HG03565 (cell line): ENCODE measurements around the gene ADCY2.

Source experiments
- ATAC-seq: cut with Tn5 transposase; IDR thresholded peaks from one replicate; pipeline ENCODE4 v1.9.1; 2021; ENCODE audit warnings: mild to moderate bottlenecking, moderate library complexity; ENCODE audit not compliant: unreplicated experiment

ADCY2 gene

GRCh38 chr5:7714119-7714518, 318.2 kb downstream of the ADCY2 start:
- ATAC-seq: no peak

GRCh38 chr5:7714697-7715096, 318.8 kb downstream of the ADCY2 start:
- ATAC-seq: no peak

- no peak for ATAC-seq
These were observed 321.8 kb downstream of the ADCY2 start for GRCh38 chr5:7717691-7718090.

- ATAC-seq: no peak
These were observed 332.1 kb downstream of the ADCY2 start for GRCh38 chr5:7728076-7728475.

GRCh38 chr5:7741415-7742065, 345.6 kb downstream of the ADCY2 start:
- ATAC-seq: no peak

GRCh38 chr5:7742241-7742656, 346.3 kb downstream of the ADCY2 start:
- ATAC-seq: no peak

- ATAC-seq: no peak
These were observed 350.1 kb downstream of the ADCY2 start for GRCh38 chr5:7745882-7746610.

- ATAC-seq: no peak
These were observed 351.8 kb downstream of the ADCY2 start for GRCh38 chr5:7747728-7748127.

GRCh38 chr5:7749626-7750025, 353.7 kb downstream of the ADCY2 start:
- ATAC-seq: no peak

GRCh38 chr5:7751874-7752273, 355.9 kb downstream of the ADCY2 start:
- ATAC-seq: no peak

- no peak for ATAC-seq
These were observed 357.2 kb downstream of the ADCY2 start for GRCh38 chr5:7753181-7753580.

- no peak for ATAC-seq
These were observed 357.7 kb downstream of the ADCY2 start for GRCh38 chr5:7753596-7753995.

- no peak for ATAC-seq
These were observed 358.6 kb downstream of the ADCY2 start for GRCh38 chr5:7754490-7754889.

GRCh38 chr5:7754997-7755596, 359.2 kb downstream of the ADCY2 start:
- ATAC-seq: no peak

- ATAC-seq: no peak
These were observed 360.0 kb downstream of the ADCY2 start for GRCh38 chr5:7755958-7756357.

GRCh38 chr5:7756453-7756852, 360.5 kb downstream of the ADCY2 start:
- no peak for ATAC-seq

GRCh38 chr5:7759257-7759871, 363.4 kb downstream of the ADCY2 start:
- no peak for ATAC-seq

GRCh38 chr5:7759951-7760580, 364.1 kb downstream of the ADCY2 start:
- no peak for ATAC-seq

- no peak for ATAC-seq
These were observed 366.3 kb downstream of the ADCY2 start for GRCh38 chr5:7762267-7762666.

GRCh38 chr5:7763621-7764072, 367.7 kb downstream of the ADCY2 start:
- ATAC-seq: no peak

GRCh38 chr5:7764452-7764851, 368.5 kb downstream of the ADCY2 start:
- no peak for ATAC-seq
